OCI-LY1 (cell line): ENCODE data around the gene INKA2.

Experiments
- H2AFZ ChIP-seq: fragments of 200-600 bp; sonication (generic), shearing (Covaris generic); 2 replicates; pipeline ENCODE4 v1.6.0; 2014; ENCODE audit warnings: antibody characterized with exemption, mild to moderate bottlenecking, low read length
- H3F3A ChIP-seq: fragments of 200-600 bp; sonication (generic), shearing (Covaris generic); 2 replicates; pipeline ENCODE4 v1.6.0; 2014; ENCODE audit warnings: mild to moderate bottlenecking, antibody characterized with exemption, low read length, moderate library complexity; ENCODE audit not compliant: insufficient read depth
- H3K27ac ChIP-seq: fragments of 200-600 bp; sonication (generic); 2 replicates; pipeline ENCODE4 v1.5.1; 2014; ENCODE audit warnings: low read length, mixed run types, mild to moderate bottlenecking, low read depth; ENCODE audit not compliant: poor library complexity, severe bottlenecking
- H3K27me3 ChIP-seq: fragments of 200-600 bp; sonication (generic); 2 replicates; pipeline ENCODE4 v1.6.0; 2014; ENCODE audit warnings: antibody characterized with exemption, mild to moderate bottlenecking, low read length, moderate library complexity; ENCODE audit not compliant: insufficient read depth
- H3K36me3 ChIP-seq: fragments of 200-600 bp; sonication (generic); 2 replicates; pipeline ENCODE4 v1.6.1; 2014; ENCODE audit warnings: mild to moderate bottlenecking, antibody characterized with exemption, low read length, moderate library complexity, mixed read lengths; ENCODE audit not compliant: insufficient read depth
- H3K4me1 ChIP-seq: fragments of 200-600 bp; sonication (generic); 2 replicates; pipeline ENCODE4 v1.5.1; 2014; ENCODE audit warnings: mild to moderate bottlenecking, low read length, moderate library complexity; ENCODE audit not compliant: insufficient read depth, severe bottlenecking
- H3K4me2 ChIP-seq: fragments of 200-600 bp; sonication (generic), shearing (Covaris generic); 2 replicates; pipeline ENCODE4 v1.6.1; 2014; ENCODE audit warnings: low read length
- H3K4me3 ChIP-seq: fragments of 200-600 bp; sonication (generic); 2 replicates; pipeline ENCODE4 v1.5.1; 2014; ENCODE audit warnings: low read length, low read depth, mild to moderate bottlenecking, mixed read lengths; ENCODE audit not compliant: poor library complexity, severe bottlenecking
- H3K79me2 ChIP-seq: fragments of 200-600 bp; shearing (Covaris generic); 2 replicates; pipeline ENCODE4 v1.6.1; 2016; ENCODE audit warnings: mixed run types, low read length, mixed read lengths; ENCODE audit not compliant: insufficient read depth
- H3K9ac ChIP-seq: fragments of 200-600 bp; sonication (generic), shearing (Covaris generic); 2 replicates; pipeline ENCODE4 v1.6.1; 2014; ENCODE audit warnings: mild to moderate bottlenecking, low read length, mixed read lengths
- H3K9me2 ChIP-seq: fragments of 200-600 bp; sonication (generic), shearing (Covaris generic); 2 replicates; pipeline ENCODE4 v1.6.1; 2014; ENCODE audit warnings: low read depth, mild to moderate bottlenecking, low read length, mixed read lengths
- H3K9me3 ChIP-seq: fragments of 200-600 bp; shearing (Covaris generic); 2 replicates; pipeline ENCODE4 v1.6.1; 2014; ENCODE audit warnings: low read length, mixed read lengths
- H4K20me1 ChIP-seq: fragments of 200-600 bp; sonication (generic), shearing (Covaris generic); 2 replicates; pipeline ENCODE4 v1.6.0; 2016; ENCODE audit warnings: mild to moderate bottlenecking, low read length; ENCODE audit not compliant: insufficient read depth
- CTCF ChIP-seq: fragments of 200-600 bp; sonication (generic), shearing (Covaris generic); IDR thresholded peaks from 2 replicates; pipeline ENCODE4 v1.5.1; 2017; ENCODE audit warnings: mild to moderate bottlenecking, antibody characterized with exemption, low read length, moderate library complexity, mixed read lengths
- EZH2 ChIP-seq: fragments of 200-600 bp; sonication (generic), shearing (Covaris generic); IDR thresholded peaks from 2 replicates; pipeline ENCODE4 v1.8.0; 2017; ENCODE audit warnings: borderline replicate concordance, mixed run types, mild to moderate bottlenecking, antibody characterized with exemption, low read length, moderate library complexity, mixed read lengths

INKA2 gene

GRCh38 chr1:111750856-111751255, 11.7 kb upstream of the INKA2 start:
- H3F3A ChIP-seq, result no peaks in the 10 kb centered on the region
- no peak overlapping the region for H2AFZ ChIP-seq
- no peaks in the 10 kb centered on the region for H4K20me1 ChIP-seq
- H3K79me2 ChIP-seq, result no peaks in the 10 kb centered on the region
- no peaks in the 10 kb centered on the region for H3K27me3 ChIP-seq
- TF ChIP-seq EZH2 (no peak), CTCF (no peak)
- H3K4me1 ChIP-seq, result peaks cover 10% of the 10 kb centered on the region
- no peak overlapping the region for H3K27ac ChIP-seq
- no peaks in the 10 kb centered on the region for H3K9me2 ChIP-seq
- H3K9me3 ChIP-seq, result no peaks in the 10 kb centered on the region
- H3K4me3 ChIP-seq, result no peak overlapping the region
- H3K9ac ChIP-seq, result no peak overlapping the region
- no peaks in the 10 kb centered on the region for H3K36me3 ChIP-seq
- H3K4me2 ChIP-seq, result no peak overlapping the region

- no peaks in the 10 kb centered on the region for H3K36me3 ChIP-seq
- H3K4me1 ChIP-seq, result peaks cover 5% of the 10 kb centered on the region
- TF ChIP-seq CTCF (no peak), EZH2 (no peak)
- no peak overlapping the region for H3K4me3 ChIP-seq
- H3K9me2 ChIP-seq, result no peaks in the 10 kb centered on the region
- H3K9ac ChIP-seq, result no peak overlapping the region
- H3K4me2 ChIP-seq, result no peak overlapping the region
- H3K9me3 ChIP-seq, result no peaks in the 10 kb centered on the region
- no peaks in the 10 kb centered on the region for H3K27me3 ChIP-seq
- H3F3A ChIP-seq, result no peaks in the 10 kb centered on the region
- no peaks in the 10 kb centered on the region for H3K79me2 ChIP-seq
- H2AFZ ChIP-seq, result no peak overlapping the region
- no peak overlapping the region for H3K27ac ChIP-seq
- no peaks in the 10 kb centered on the region for H4K20me1 ChIP-seq
These were observed 10.4 kb upstream of the INKA2 start for GRCh38 chr1:111749628-111750027.

GRCh38 chr1:111747947-111748346, 8.8 kb upstream of the INKA2 start:
- Histone ChIP-seq H4K20me1 (no peaks in the 10 kb centered on the region), H3K4me2 (no peak overlapping the region), H3K4me1 (no peaks in the 10 kb centered on the region), H3K36me3 (no peaks in the 10 kb centered on the region), H3K9me2 (no peaks in the 10 kb centered on the region), H3K9me3 (no peaks in the 10 kb centered on the region), H2AFZ (no peak overlapping the region), H3K4me3 (no peak overlapping the region), H3K27me3 (no peaks in the 10 kb centered on the region), H3K9ac (no peak overlapping the region), H3K27ac (no peak overlapping the region), H3K79me2 (no peaks in the 10 kb centered on the region), H3F3A (no peaks in the 10 kb centered on the region)
- TF ChIP-seq CTCF (no peak), EZH2 (no peak)
